ENCODE results near the gene HPN. TPM values are rescaled to one million over a fixed set of nuclear protein-coding genes. Genes with fewer than 3 reads are reported as not detected.

HPN gene
- total RNA-seq, 1 donor from 2014 or later: 0.07 TPM

GRCh38 chr19:35106898-35107541, 65.5 kb downstream of the HPN start:
- H3K27me3 Mint-ChIP-seq (ENCODE audit: low read depth): peaks cover 3% of the 10 kb centered on the region

DNA sequence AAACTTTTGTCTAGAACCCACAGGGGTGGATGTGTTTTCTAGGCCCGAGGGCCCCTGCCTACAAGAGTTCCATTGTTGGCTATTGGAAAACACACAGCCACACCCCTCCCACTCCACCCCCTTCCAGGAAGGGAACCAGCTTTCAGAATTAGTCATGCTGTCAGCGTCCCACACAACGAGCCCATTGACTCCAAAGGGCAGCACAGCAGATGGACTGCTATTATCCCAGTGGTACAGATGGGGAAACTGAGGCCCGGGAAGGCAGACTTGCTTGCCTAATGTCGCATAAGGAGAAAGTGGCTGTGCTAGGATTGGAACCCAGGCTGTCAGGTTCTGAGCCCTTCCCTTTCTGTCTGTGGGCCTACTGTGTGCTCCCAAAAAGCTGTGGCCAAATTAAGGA, 66.0 kb downstream of the HPN start:
- intact Hi-C loops (cut with micrococcal nuclease): no loop called here
- no peak overlapping the region for H3K27ac Mint-ChIP-seq

More at GRCh38 chr19:35106898-35107541, 65.5 kb downstream of the HPN start:
- peaks cover 7% of the 10 kb centered on the region for H3K9me3 Mint-ChIP-seq
- no peak for DNase-seq (ENCODE audit: low spot score)
- intact Hi-C loops (cut with micrococcal nuclease): no loop called here
- H3K4me1 Mint-ChIP-seq (ENCODE audit: low read depth): peaks cover 10% of the 10 kb centered on the region
- H3K4me3 Mint-ChIP-seq (ENCODE audit: low read depth): no peak overlapping the region
- H3K27ac Mint-ChIP-seq: no peak overlapping the region
- H3K36me3 Mint-ChIP-seq (ENCODE audit: low read depth): no peaks in the 10 kb centered on the region

DNA sequence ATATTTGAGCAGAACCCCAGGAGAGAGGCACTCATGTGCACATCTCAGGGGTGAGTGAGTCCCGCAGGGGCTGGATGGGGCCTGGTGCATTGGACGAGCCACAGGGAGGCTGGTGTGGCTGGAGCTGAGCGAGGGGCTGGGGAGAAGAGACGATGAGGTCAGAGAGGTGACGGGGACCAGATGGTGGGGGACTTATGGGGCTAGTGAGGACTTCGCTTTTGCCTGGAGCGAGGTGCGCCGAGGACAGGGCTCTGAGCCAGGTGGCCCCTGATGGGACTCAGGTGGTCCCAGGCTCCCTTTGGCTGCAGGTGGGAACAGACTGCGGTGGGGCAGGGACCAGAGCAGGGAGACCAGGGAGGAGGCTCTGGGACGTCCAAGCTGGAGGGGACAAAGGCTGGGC, 67.2 kb downstream of the HPN start:
- Mint-ChIP-seq H3K4me3 (ENCODE audit: low read depth) (no peak overlapping the region), H3K27ac (no peak overlapping the region), H3K9me3 (peaks cover 7% of the 10 kb centered on the region), H3K4me1 (ENCODE audit: low read depth) (peaks cover 10% of the 10 kb centered on the region), H3K36me3 (ENCODE audit: low read depth) (no peaks in the 10 kb centered on the region), H3K27me3 (ENCODE audit: low read depth) (peaks cover 3% of the 10 kb centered on the region)
- no peak for DNase-seq (ENCODE audit: low spot score)
- intact Hi-C loops (cut with micrococcal nuclease): no loop called here

More for the DNA sequence above, 66.0 kb downstream of the HPN start:
- H3K27me3 Mint-ChIP-seq (ENCODE audit: low read depth): peaks cover 3% of the 10 kb centered on the region
- no peak overlapping the region for H3K4me3 Mint-ChIP-seq (ENCODE audit: low read depth)
- DNase-seq (ENCODE audit: low spot score): no peak
- H3K9me3 Mint-ChIP-seq: peaks cover 7% of the 10 kb centered on the region
- no peaks in the 10 kb centered on the region for H3K36me3 Mint-ChIP-seq (ENCODE audit: low read depth)
- peaks cover 10% of the 10 kb centered on the region for H3K4me1 Mint-ChIP-seq (ENCODE audit: low read depth)

DNA sequence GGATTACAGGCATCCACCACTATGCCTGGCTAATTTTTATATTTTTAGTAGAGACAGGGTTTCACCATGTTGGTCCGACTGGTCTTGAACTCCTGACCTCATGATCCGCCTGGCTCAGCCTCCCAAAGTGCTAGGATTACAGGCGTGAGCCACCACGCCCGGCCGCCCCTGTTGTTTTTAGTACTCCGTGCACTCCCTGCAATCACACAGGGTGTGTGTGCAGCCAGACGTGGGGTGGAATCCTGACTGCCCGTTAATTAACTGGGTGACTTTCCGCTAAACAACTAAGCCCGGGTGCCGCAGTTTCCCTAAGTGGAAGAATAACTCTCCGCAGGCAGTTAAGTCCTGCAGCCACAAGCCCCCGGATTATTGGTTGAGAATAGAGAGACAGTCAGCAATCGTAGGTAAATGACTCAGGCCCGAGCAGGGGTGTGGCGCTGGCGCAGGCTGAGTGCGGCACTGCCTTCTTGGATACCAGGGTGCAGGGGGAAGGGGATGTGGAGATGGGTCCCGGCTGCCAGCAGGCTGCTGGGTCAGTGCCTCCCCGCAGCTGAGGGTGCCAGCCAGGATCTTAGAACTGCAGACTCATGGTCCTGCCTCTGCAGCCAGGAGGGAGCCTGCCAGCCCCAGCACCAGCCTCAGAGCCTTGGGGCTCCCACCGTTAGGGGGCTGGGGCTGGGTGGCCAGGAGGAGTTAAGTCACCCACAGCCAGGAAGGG, 68.0 kb downstream of the HPN start:
- peaks cover 7% of the 10 kb centered on the region for H3K9me3 Mint-ChIP-seq
- H3K4me1 Mint-ChIP-seq (ENCODE audit: low read depth): peaks cover 11% of the 10 kb centered on the region
- H3K36me3 Mint-ChIP-seq (ENCODE audit: low read depth): no peaks in the 10 kb centered on the region
- H3K27ac Mint-ChIP-seq: no peak overlapping the region
- no peak overlapping the region for H3K4me3 Mint-ChIP-seq (ENCODE audit: low read depth)
- intact Hi-C loops (cut with micrococcal nuclease): no loop called here
- no peak for DNase-seq (ENCODE audit: low spot score)
- peaks cover 3% of the 10 kb centered on the region for H3K27me3 Mint-ChIP-seq (ENCODE audit: low read depth)

GRCh38 chr19:35110974-35111373, 69.5 kb downstream of the HPN start:
- peaks cover 7% of the 10 kb centered on the region for H3K9me3 Mint-ChIP-seq
- H3K27ac Mint-ChIP-seq: no peak overlapping the region
- H3K4me1 Mint-ChIP-seq (ENCODE audit: low read depth): peaks cover 13% of the 10 kb centered on the region
- peaks cover 3% of the 10 kb centered on the region for H3K27me3 Mint-ChIP-seq (ENCODE audit: low read depth)
- no peak for DNase-seq (ENCODE audit: low spot score)
- no peak overlapping the region for H3K4me3 Mint-ChIP-seq (ENCODE audit: low read depth)
- intact Hi-C loops (cut with micrococcal nuclease): no loop called here
- H3K36me3 Mint-ChIP-seq (ENCODE audit: low read depth): no peaks in the 10 kb centered on the region

GRCh38 chr19:35112995-35113688, 71.6 kb downstream of the HPN start:
- no peaks in the 10 kb centered on the region for H3K36me3 Mint-ChIP-seq (ENCODE audit: low read depth)
- intact Hi-C loops (cut with micrococcal nuclease): no loop called here
- peaks cover 3% of the 10 kb centered on the region for H3K27me3 Mint-ChIP-seq (ENCODE audit: low read depth)
- DNase-seq (ENCODE audit: low spot score): no peak
- no peak overlapping the region for H3K4me3 Mint-ChIP-seq (ENCODE audit: low read depth)
- no peak overlapping the region for H3K27ac Mint-ChIP-seq
- peaks cover 4% of the 10 kb centered on the region for H3K4me1 Mint-ChIP-seq (ENCODE audit: low read depth)
- H3K9me3 Mint-ChIP-seq: no peaks in the 10 kb centered on the region

GRCh38 chr19:35114353-35115176, 73.0 kb downstream of the HPN start:
- Mint-ChIP-seq H3K4me3 (ENCODE audit: low read depth) (no peak overlapping the region), H3K36me3 (ENCODE audit: low read depth) (no peaks in the 10 kb centered on the region), H3K27ac (no peak overlapping the region), H3K4me1 (ENCODE audit: low read depth) (peaks cover 4% of the 10 kb centered on the region), H3K9me3 (no peaks in the 10 kb centered on the region), H3K27me3 (ENCODE audit: low read depth) (no peaks in the 10 kb centered on the region)
- intact Hi-C loops (cut with micrococcal nuclease): loop anchor here (1.0 to 2.0 kb wide), 2 partner anchors 21 to 48 kb away; partner anchors contain the start of gene LGI4
- DNase-seq (ENCODE audit: low spot score): peak; percentile 40

- no peak within 1 kb of the TSS for H3K27ac Mint-ChIP-seq
- intact Hi-C loops (cut with micrococcal nuclease): loop anchor here (2.0 kb wide), 1 partner anchor 49 kb away; no protein-coding TSS in a partner anchor
- peaks cover 4% of the 10 kb centered on the region for H3K4me1 Mint-ChIP-seq (ENCODE audit: low read depth)
- no peaks in the 10 kb centered on the region for H3K9me3 Mint-ChIP-seq
- no peak within 1 kb of the TSS for H3K4me3 Mint-ChIP-seq (ENCODE audit: low read depth)
- H3K27me3 Mint-ChIP-seq (ENCODE audit: low read depth): no peaks in the 10 kb centered on the region
- DNase-seq (ENCODE audit: low spot score): no peak
- no peaks in the 10 kb centered on the region for H3K36me3 Mint-ChIP-seq (ENCODE audit: low read depth)
Observed at GRCh38 chr19:35115177-35115951, 73.8 kb downstream of the HPN start, which contains the start of gene FXYD3. Gene FXYD3, plus strand, starts transcription at chr19:35115823. Its CDS starts 3,554 bp downstream, at chr19:35119377.

Other genes starting within 250 kb of the HPN start
- gene ZNF30, start 114.8 kb upstream of the HPN start, total RNA-seq: 3.3 and 3.5 TPM in 2 replicates
- gene ZNF792, start 77.5 kb upstream of the HPN start, total RNA-seq: 9.9 and 10.0 TPM in 2 replicates
- gene GRAMD1A, start 41.4 kb upstream of the HPN start, total RNA-seq: 260 TPM in 2 replicates
- 2.7 and 3.6 TPM in 2 replicates for gene SCN1B, start 11.3 kb upstream of the HPN start, total RNA-seq
- gene FXYD3, start 74.1 kb downstream of the HPN start, total RNA-seq: not detected in 2 replicates
- gene LGI4, start 93.3 kb downstream of the HPN start, total RNA-seq: 0.27 TPM in 1 of 2 replicates, not detected in the other
- gene FXYD1, start 97.1 kb downstream of the HPN start, total RNA-seq: 0.71 TPM in 1 of 2 replicates, not detected in the other
- gene FXYD7, start 101.5 kb downstream of the HPN start, total RNA-seq: 0.28 TPM in 1 of 2 replicates, not detected in the other
- 257 and 271 TPM in 2 replicates for gene FXYD5, start 113.0 kb downstream of the HPN start, total RNA-seq
- not detected in 2 replicates for gene FAM187B, start 187.0 kb downstream of the HPN start, total RNA-seq
- gene LSR, start 207.3 kb downstream of the HPN start, total RNA-seq: 0.30 and 1.0 TPM in 2 replicates
- gene USF2, start 227.2 kb downstream of the HPN start, total RNA-seq: 135 and 142 TPM in 2 replicates
- 0.25 and 0.37 TPM in 2 replicates for gene HAMP, start 240.8 kb downstream of the HPN start, total RNA-seq